Loucy (cell line): ENCODE data around the gene GRIP1.

Experiments used
- H2AFZ ChIP-seq: fragments of 200-600 bp; sonication (generic); 2 replicates; pipeline ENCODE4 v1.6.0; 2016; ENCODE audit warnings: antibody characterized with exemption, mild to moderate bottlenecking, low read length, moderate library complexity
- H3F3A ChIP-seq: fragments of 200-600 bp; 2 replicates; pipeline ENCODE4 v1.6.0; 2016; ENCODE audit warnings: antibody characterized with exemption, low read depth, mild to moderate bottlenecking
- H3K27me3 ChIP-seq: fragments of 200-600 bp; sonication (generic); 2 replicates; pipeline ENCODE4 v1.6.1; 2014; ENCODE audit warnings: low read length, mild to moderate bottlenecking; ENCODE audit not compliant: insufficient read depth, poor library complexity, severe bottlenecking
- H3K36me3 ChIP-seq: fragments of 200-600 bp; sonication (generic); 2 replicates; pipeline ENCODE4 v1.6.1; 2016; ENCODE audit warnings: low read length; ENCODE audit not compliant: insufficient read depth
- H3K4me1 ChIP-seq: fragments of 200-600 bp; sonication (generic); 2 replicates; pipeline ENCODE4 v1.5.1; 2014; ENCODE audit warnings: low read length, mild to moderate bottlenecking; ENCODE audit not compliant: insufficient read depth, poor library complexity, severe bottlenecking
- H3K4me2 ChIP-seq: fragments of 200-600 bp; sonication (generic); 2 replicates; pipeline ENCODE4 v1.6.0; 2014; ENCODE audit warnings: antibody characterized with exemption, low read length, low read depth, mild to moderate bottlenecking; ENCODE audit not compliant: poor library complexity, severe bottlenecking
- H3K4me3 ChIP-seq: fragments of 200-600 bp; sonication (generic); 2 replicates; pipeline ENCODE4 v1.5.1; 2014; ENCODE audit warnings: low read length, mild to moderate bottlenecking, mixed read lengths; ENCODE audit not compliant: poor library complexity, severe bottlenecking
- H3K79me2 ChIP-seq: fragments of 200-600 bp; sonication (generic); 2 replicates; pipeline ENCODE4 v1.6.1; 2014; ENCODE audit warnings: low read length; ENCODE audit not compliant: insufficient read depth
- H3K9ac ChIP-seq: fragments of 200-600 bp; sonication (generic); 2 replicates; pipeline ENCODE4 v1.6.0; 2014; ENCODE audit warnings: mild to moderate bottlenecking, low read depth, low read length, moderate library complexity; ENCODE audit not compliant: poor library complexity, severe bottlenecking
- H3K9me2 ChIP-seq: fragments of 200-600 bp; sonication (generic); replicated peaks from 2 replicates; pipeline ENCODE4 v1.6.1; 2016; ENCODE audit warnings: low read depth, low read length, mixed read lengths
- H3K9me3 ChIP-seq: fragments of 200-600 bp; sonication (generic); 2 replicates; pipeline ENCODE4 v1.6.1; 2014; ENCODE audit warnings: mild to moderate bottlenecking, antibody characterized with exemption, low read length, low read depth; ENCODE audit not compliant: insufficient read depth
- H4K20me1 ChIP-seq: fragments of 200-600 bp; sonication (generic); 2 replicates; pipeline ENCODE4 v1.6.0; 2014; ENCODE audit warnings: antibody characterized with exemption, low read length, mild to moderate bottlenecking; ENCODE audit not compliant: insufficient read depth, poor library complexity, severe bottlenecking
- CTCF ChIP-seq: fragments of 200-600 bp; sonication (generic); conservative IDR thresholded peaks from 2 replicates; pipeline ENCODE4 v1.5.1; 2014; ENCODE audit warnings: mild to moderate bottlenecking, antibody characterized with exemption, low read length
- EZH2phosphoT487 ChIP-seq: fragments of 200-600 bp; IDR thresholded peaks from 2 replicates; pipeline ENCODE4 v1.6.1; 2018; ENCODE audit warnings: antibody characterized with exemption, mild to moderate bottlenecking, moderate library complexity, borderline replicate concordance

Gene GRIP1

GRCh38 chr12:66371982-66372381, 306.9 kb downstream of the GRIP1 start:
- Histone ChIP-seq H3K4me3 (no peak overlapping the region), H3K9me2 (no peaks in the 10 kb centered on the region), H3K9ac (no peak overlapping the region), H3K9me3 (no peaks in the 10 kb centered on the region), H3K36me3 (no peaks in the 10 kb centered on the region), H3K4me1 (no peaks in the 10 kb centered on the region), H3K79me2 (no peaks in the 10 kb centered on the region), H2AFZ (no peak overlapping the region), H3K4me2 (no peak overlapping the region), H4K20me1 (no peaks in the 10 kb centered on the region), H3K27me3 (no peaks in the 10 kb centered on the region), H3F3A (no peaks in the 10 kb centered on the region)
- TF ChIP-seq EZH2phosphoT487 = no peak
- no peak for TF ChIP-seq CTCF

- no peak overlapping the region for H3K4me2 ChIP-seq
These were observed 311.7 kb downstream of the GRIP1 start for GRCh38 chr12:66367015-66367667.

GRCh38 chr12:66365718-66366490, 313.0 kb downstream of the GRIP1 start:
- Histone ChIP-seq H3K36me3 (no peaks in the 10 kb centered on the region), H3K4me1 (no peaks in the 10 kb centered on the region), H3F3A (no peaks in the 10 kb centered on the region), H2AFZ (no peak overlapping the region), H4K20me1 (no peaks in the 10 kb centered on the region), H3K9ac (no peak overlapping the region), H3K9me3 (no peaks in the 10 kb centered on the region), H3K4me2 (no peak overlapping the region), H3K4me3 (no peak overlapping the region), H3K9me2 (no peaks in the 10 kb centered on the region), H3K79me2 (no peaks in the 10 kb centered on the region), H3K27me3 (no peaks in the 10 kb centered on the region)
- TF ChIP-seq EZH2phosphoT487 (no peak), CTCF (no peak)

More at GRCh38 chr12:66367015-66367667, 311.7 kb downstream of the GRIP1 start:
- Histone ChIP-seq H2AFZ (no peak overlapping the region), H3K9me2 (no peaks in the 10 kb centered on the region), H3K9ac (no peak overlapping the region), H3K79me2 (no peaks in the 10 kb centered on the region), H4K20me1 (no peaks in the 10 kb centered on the region), H3K9me3 (no peaks in the 10 kb centered on the region), H3K4me1 (no peaks in the 10 kb centered on the region), H3K4me3 (no peak overlapping the region), H3F3A (no peaks in the 10 kb centered on the region), H3K36me3 (no peaks in the 10 kb centered on the region), H3K27me3 (no peaks in the 10 kb centered on the region)
- no peak for TF ChIP-seq CTCF
- no peak for TF ChIP-seq EZH2phosphoT487
